NCI-H526 (cell line): Measurements from ENCODE around the gene RFC4.
"Not testable (repeated sequence)": the region's sequence is repeated elsewhere in the genome, so short reads cannot be mapped to it uniquely, and the experiment has no call there.

Experiments used
- DNase-seq, 2 experiments: peaks; one replicate each; lab custom pipeline; 2025; lab: John Stamatoyannopoulos, UW

Gene RFC4

GRCh38 chr3:186825294-186825821, 19.1 kb upstream of the RFC4 start:
- DNase-seq: peak in 1 of 2 experiments; percentile 68

- no peak for DNase-seq
Measured at GRCh38 chr3:186824430-186825139, 18.3 kb upstream of the RFC4 start.

GRCh38 chr3:186823386-186823785, 17.1 kb upstream of the RFC4 start:
- no peak for DNase-seq

DNA sequence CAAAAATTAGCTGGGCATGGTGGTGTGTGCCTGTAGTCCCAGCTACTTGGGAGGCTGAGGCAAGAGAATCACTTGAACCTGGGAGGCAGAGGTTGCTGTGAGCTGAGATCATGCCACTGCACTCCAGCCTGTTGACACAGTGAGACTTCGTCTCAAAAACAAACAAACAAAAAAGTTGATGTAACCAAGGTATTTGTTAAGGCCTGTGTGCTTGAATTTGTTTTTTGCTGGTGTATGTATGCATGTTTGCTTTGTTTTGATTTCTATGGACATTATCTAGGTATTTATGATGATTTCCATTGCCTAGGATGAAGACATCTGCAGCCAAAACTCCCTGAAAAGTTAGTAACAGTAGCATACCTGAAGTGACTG, 16.1 kb upstream of the RFC4 start:
- not testable (repeated sequence) for DNase-seq

DNA sequence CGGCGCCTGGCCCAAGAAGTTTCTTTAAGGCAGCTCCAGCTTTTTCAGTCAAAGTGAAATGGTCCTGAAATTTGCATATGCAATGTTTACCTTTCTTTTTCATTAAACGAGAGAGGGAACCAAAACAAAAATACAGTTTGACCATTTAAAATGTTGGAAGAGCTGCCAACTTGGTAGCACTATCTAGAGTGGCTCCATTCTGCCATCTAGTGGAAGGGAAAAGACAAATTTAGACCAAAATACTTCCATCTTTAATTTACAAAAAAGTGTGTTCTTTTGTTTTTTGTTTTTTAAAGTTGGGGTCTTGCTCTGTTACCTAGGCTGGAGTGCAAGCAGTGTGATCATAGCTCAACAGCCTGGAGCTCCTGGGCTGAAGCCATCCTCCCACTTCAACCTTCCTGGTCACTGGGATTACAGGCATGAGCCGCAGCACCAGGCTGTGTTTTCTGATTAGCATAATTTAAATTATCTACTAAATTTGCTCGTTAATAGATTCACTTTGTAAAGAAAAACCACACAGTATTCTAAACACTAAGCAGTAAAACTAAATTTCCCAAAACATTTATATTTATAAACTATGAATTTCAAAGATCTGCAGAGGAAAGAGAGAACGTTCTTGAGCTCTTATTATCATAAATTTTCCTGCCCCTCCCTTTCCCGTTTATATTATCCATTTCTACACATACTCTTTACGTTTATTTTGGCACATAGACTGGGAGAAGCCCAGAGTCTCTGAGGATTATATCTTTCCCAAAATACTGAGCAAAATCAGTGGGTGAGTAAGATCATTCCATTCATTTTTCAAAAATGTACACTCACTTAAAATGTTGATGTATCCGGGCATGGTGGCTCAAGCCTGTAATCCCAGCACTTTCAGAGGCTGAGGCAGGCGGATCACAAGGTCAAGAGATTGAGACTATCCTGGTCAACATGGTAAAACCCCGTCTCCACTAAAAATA, 15.4 kb upstream of the RFC4 start:
- peak; percentile 32 to 73 for DNase-seq

DNA sequence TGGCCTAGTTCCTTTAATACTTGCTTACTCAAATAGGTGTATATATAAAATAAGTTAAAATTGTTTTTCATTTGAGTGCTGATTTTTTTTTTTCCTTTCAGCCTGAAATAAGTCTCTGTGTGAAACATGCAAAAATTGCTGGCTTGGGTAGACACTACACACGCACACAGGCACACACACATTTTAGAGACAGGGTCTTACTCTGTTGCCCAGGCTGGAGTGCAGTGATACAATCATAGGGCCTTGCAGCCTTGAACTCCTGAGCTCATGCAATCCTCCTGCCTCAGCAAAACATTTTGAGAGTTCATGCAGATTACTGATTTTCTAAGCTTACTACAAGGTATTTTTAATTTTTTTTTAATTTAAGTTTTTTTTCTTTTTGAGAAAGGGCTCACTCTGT, 12.7 kb upstream of the RFC4 start:
- no peak for DNase-seq

DNA sequence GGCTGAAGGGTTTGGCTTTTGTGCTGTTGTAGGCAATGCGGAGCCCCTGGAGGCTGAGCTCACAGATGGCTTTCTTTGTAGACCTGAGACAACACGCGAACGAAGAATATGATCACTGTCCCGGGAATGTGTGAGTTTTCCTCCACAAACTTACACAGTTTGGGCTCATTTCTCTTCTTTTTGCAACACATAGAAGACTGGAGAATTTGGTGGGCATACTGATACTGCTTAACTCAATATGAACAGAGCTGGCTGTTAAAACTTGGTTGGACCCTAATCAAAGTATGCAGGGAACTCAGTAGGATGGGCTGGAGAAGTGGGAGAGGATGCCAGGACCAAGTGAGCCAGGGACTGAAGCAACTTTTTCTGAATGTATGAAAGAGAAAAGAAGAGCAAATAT, 12.2 kb upstream of the RFC4 start:
- no peak for DNase-seq

- no peak for DNase-seq
Measured at GRCh38 chr3:186815435-186815834, 9.2 kb upstream of the RFC4 start.

DNA sequence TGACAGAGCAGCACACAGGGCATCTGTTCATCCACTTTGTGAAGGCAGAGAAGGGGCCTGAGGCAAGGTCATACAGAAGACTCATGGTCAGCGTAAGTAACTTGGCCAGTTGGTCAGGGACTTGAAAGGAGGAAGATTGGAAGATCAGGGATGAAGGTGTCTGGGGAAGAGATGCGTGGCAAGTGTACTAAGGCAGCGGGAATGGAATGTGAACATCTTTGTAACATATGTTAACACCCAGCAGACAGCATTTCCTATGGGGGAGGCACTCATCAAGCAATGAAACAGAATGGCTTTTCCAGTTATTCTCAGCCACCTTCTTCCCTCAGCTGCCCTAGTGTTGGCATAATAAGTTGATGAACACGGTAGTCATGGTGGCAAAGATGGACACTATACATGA, 7.8 kb upstream of the RFC4 start:
- no peak for DNase-seq

DNA sequence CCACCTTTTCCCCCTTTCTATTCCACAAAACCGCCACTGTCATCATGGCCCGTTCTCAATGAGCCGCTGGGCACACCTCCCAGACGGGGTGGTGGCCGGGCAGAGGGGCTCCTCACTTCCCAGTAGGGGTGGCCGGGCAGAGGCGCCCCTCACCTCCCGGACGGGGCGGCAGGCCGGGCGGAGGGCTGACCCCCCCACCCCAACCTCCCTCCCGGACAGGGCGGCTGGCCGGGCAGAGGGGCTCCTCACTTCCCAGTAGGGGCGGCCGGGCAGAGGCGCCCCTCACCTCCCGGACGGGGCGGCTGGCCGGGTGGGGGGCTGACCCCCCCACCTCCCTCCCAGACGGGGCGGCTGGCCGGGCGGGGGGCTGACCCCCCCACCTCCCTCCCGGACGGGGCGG, 5.0 kb upstream of the RFC4 start:
- not testable (repeated sequence) for DNase-seq

DNA sequence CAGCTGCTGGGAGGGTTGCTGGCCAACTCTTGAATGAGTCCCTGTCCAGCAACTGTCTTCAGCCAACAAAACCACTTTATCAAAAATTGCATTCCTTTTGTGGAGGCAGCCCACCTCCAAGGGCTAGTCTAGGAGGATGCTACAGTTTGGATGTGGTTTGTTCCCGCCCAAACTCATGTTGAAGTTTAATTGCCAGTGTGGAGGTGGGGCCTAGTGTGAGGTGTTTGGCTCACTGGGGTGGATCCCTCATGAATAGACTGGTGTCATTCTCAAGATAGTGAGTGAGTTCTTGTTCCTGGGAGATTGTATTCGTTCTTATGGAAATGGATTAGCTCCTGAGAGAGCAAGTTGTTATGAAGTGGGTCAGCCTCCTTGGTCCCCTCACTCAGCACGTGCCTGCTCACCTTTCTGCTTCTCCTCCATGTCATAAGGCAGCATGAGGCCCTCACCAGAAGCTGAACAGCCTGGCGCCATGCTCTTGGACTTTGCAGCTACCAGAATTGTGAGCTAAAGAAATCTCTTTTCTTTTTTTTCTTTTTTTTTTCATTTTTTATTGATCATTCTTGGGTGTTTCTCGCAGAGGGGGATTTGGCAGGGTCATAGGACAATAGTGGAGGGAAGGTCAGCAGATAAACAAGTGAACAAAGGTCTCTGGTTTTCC, 4.2 kb upstream of the RFC4 start:
- no peak for DNase-seq

- no peak for DNase-seq
Measured at GRCh38 chr3:186807231-186807630, 949 bp upstream of the RFC4 start.

DNA sequence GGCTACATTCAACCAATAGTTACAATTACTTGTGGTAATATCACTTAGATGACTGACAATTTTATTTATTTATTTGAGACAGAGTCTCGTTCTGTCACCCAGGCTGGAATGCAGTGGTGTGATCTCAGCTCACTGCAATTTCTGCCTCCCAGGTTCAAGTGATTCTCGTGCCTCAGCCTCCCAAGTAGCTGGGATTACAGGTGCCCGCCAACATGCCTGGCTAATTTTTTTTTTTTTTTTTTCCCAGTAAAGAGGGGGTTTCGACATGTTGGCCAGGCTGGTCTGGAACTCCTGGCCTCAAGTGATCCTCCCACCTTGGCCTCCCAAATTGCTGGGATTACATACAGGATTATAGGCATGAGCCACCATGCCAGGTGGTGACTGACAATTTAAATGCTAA, 2.8 kb downstream of the RFC4 start:
- not testable (repeated sequence) for DNase-seq

- no peak for DNase-seq
Measured at GRCh38 chr3:186802701-186803100, 3.6 kb downstream of the RFC4 start.

GRCh38 chr3:186800285-186800684, 6.0 kb downstream of the RFC4 start:
- no peak for DNase-seq

- DNase-seq: no peak
Measured at GRCh38 chr3:186798239-186798874, 7.9 kb downstream of the RFC4 start.

GRCh38 chr3:186790261-186790981, 15.9 kb downstream of the RFC4 start:
- DNase-seq: no peak

GRCh38 chr3:186789554-186790260, 16.6 kb downstream of the RFC4 start:
- no peak for DNase-seq

- DNase-seq: no peak
Measured at GRCh38 chr3:186788482-186789370, 17.6 kb downstream of the RFC4 start.
